ENCODE measurements around the gene PDSS1. TPM values are rescaled to one million over a fixed set of nuclear protein-coding genes. Genes with fewer than 3 reads are reported as not detected.

Gene PDSS1
- polyA plus RNA-seq, 1 donor (not counting 4 experiments of a cell fraction or from before 2014, with no cell fraction given), result 36.6 TPM

DNA sequence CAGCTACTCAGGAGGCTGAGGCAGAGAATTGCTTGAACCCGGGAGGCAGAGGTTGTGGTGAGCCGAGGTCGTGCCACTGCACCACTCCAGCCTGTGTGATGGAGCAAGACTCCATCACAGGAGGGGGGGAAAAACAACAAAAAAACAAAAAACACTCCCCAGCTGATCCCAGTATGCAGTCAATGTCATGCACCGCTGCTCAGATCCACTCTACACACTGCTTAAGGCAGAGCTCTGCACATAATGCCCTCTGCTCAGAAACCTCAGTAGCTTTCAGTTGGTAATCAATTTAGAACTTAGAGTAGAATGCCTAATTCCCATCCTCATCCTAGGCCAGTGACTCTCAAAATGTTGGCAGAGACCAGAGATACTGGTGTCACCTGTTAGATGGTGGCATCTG is 43.9 kb downstream of the PDSS1 start:
- H3K9me1 ChIP-seq (ENCODE audit: control insufficient read depth, extremely low read depth, insufficient read depth, low read length), result no peaks in the 10 kb centered on the region
- peaks cover 11 to 20% of the 10 kb centered on the region in 2 experiments for H3K36me3 ChIP-seq (ENCODE audit: control insufficient read depth in 2 of 2, extremely low read depth in 1 of 2, insufficient read depth in 2 of 2, low read length in 2 of 2)
- no peak overlapping the region for H3K4me2 ChIP-seq (ENCODE audit: control insufficient read depth, extremely low read depth, insufficient read depth, low read depth, low read length)
- H3K27ac ChIP-seq (ENCODE audit: control insufficient read depth, insufficient read depth, low read length), result no peak overlapping the region
- H3K4me3 ChIP-seq (ENCODE audit: control insufficient read depth in 2 of 3, extremely low read depth in 1 of 3, insufficient read depth in 2 of 3, low read depth in 1 of 3, low read length in 3 of 3), result no peak overlapping the region
- H4K20me1 ChIP-seq (ENCODE audit: control insufficient read depth, extremely low read depth, insufficient read depth, low read length), result no peaks in the 10 kb centered on the region
- no peaks in the 10 kb centered on the region for H3K79me2 ChIP-seq (ENCODE audit: control insufficient read depth, insufficient read depth, low read length)
- H3K4me1 ChIP-seq (ENCODE audit: control insufficient read depth, extremely low read depth, insufficient read depth, low read length), result no peaks in the 10 kb centered on the region
- no peak overlapping the region for H3K9ac ChIP-seq (ENCODE audit: control insufficient read depth, extremely low read depth, insufficient read depth, low read length)
- no peak for FAIRE-seq
- TF ChIP-seq, protein P1, sequence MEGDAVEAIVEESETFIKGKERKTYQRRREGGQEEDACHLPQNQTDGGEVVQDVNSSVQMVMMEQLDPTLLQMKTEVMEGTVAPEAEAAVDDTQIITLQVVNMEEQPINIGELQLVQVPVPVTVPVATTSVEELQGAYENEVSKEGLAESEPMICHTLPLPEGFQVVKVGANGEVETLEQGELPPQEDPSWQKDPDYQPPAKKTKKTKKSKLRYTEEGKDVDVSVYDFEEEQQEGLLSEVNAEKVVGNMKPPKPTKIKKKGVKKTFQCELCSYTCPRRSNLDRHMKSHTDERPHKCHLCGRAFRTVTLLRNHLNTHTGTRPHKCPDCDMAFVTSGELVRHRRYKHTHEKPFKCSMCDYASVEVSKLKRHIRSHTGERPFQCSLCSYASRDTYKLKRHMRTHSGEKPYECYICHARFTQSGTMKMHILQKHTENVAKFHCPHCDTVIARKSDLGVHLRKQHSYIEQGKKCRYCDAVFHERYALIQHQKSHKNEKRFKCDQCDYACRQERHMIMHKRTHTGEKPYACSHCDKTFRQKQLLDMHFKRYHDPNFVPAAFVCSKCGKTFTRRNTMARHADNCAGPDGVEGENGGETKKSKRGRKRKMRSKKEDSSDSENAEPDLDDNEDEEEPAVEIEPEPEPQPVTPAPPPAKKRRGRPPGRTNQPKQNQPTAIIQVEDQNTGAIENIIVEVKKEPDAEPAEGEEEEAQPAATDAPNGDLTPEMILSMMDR (optimal IDR thresholded peaks at IDR 0.05 in 1 of 3, IDR thresholded peaks at IDR 0.05 in 1 of 3, conservative IDR thresholded peaks at IDR 0.05 in 1 of 3; ENCODE audit: extremely low read depth in 1 of 3, insufficient read depth in 2 of 3, low read length in 3 of 3), result no peak
- TF ChIP-seq EZH2 (IDR thresholded peaks at IDR 0.05; ENCODE audit: low read length), result no peak
- no peak for DNase-seq (ENCODE audit: low read depth, low spot score)
- H3K9me3 ChIP-seq (ENCODE audit: control insufficient read depth, low read depth, low read length), result no peaks in the 10 kb centered on the region
- no peak overlapping the region for H2AFZ ChIP-seq (ENCODE audit: control insufficient read depth, low read length)
- dilution Hi-C loops (cut with MboI; ENCODE audit: extremely low pct_ligation_motif_present, low sequenced_read_pairs), result no loop called here
- no peaks in the 10 kb centered on the region for H3K27me3 ChIP-seq (ENCODE audit: control insufficient read depth, extremely low read depth, insufficient read depth, low read length)

DNA sequence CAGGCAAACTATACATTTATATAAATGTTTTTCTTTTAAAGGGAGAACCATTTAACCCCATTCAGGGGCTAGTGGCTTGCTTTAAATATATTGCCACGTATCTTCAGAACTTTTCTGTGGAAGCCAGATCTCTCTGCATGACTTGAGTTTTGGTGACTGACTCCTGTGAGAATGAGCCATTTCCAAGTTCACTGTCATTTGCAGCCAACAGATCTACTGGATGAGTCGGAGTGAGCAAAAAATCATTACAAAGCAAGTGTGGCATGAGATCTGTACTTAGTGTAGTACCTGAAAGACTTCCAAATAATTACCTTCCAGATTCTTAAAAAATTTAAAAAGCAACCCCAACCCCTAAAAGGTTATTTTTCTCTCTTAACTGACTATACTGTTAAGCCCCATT is 45.6 kb downstream of the PDSS1 start:
- no peak for FAIRE-seq
- Histone ChIP-seq H3K9ac (ENCODE audit: control insufficient read depth, extremely low read depth, insufficient read depth, low read length) (no peak overlapping the region), H3K4me2 (ENCODE audit: control insufficient read depth, extremely low read depth, insufficient read depth, low read depth, low read length) (no peak overlapping the region), H3K36me3 (ENCODE audit: control insufficient read depth in 2 of 2, extremely low read depth in 1 of 2, insufficient read depth in 2 of 2, low read length in 2 of 2) (peaks cover 6 to 18% of the 10 kb centered on the region in 2 experiments), H3K79me2 (ENCODE audit: control insufficient read depth, insufficient read depth, low read length) (no peaks in the 10 kb centered on the region), H4K20me1 (ENCODE audit: control insufficient read depth, extremely low read depth, insufficient read depth, low read length) (no peaks in the 10 kb centered on the region), H3K27me3 (ENCODE audit: control insufficient read depth, extremely low read depth, insufficient read depth, low read length) (no peaks in the 10 kb centered on the region), H3K4me1 (ENCODE audit: control insufficient read depth, extremely low read depth, insufficient read depth, low read length) (no peaks in the 10 kb centered on the region), H3K9me3 (ENCODE audit: control insufficient read depth, low read depth, low read length) (no peaks in the 10 kb centered on the region), H3K4me3 (ENCODE audit: control insufficient read depth in 2 of 3, extremely low read depth in 1 of 3, insufficient read depth in 2 of 3, low read depth in 1 of 3, low read length in 3 of 3) (no peak overlapping the region), H3K27ac (ENCODE audit: control insufficient read depth, insufficient read depth, low read length) (no peak overlapping the region), H2AFZ (ENCODE audit: control insufficient read depth, low read length) (no peak overlapping the region), H3K9me1 (ENCODE audit: control insufficient read depth, extremely low read depth, insufficient read depth, low read length) (no peaks in the 10 kb centered on the region)
- TF ChIP-seq, protein P1 (optimal IDR thresholded peaks at IDR 0.05 in 1 of 3, IDR thresholded peaks at IDR 0.05 in 1 of 3, conservative IDR thresholded peaks at IDR 0.05 in 1 of 3; ENCODE audit: extremely low read depth in 1 of 3, insufficient read depth in 2 of 3, low read length in 3 of 3), result no peak
- TF ChIP-seq EZH2 (IDR thresholded peaks at IDR 0.05; ENCODE audit: low read length), result no peak
- dilution Hi-C loops (cut with MboI; ENCODE audit: extremely low pct_ligation_motif_present, low sequenced_read_pairs), result no loop called here
- no peak for DNase-seq (ENCODE audit: low read depth, low spot score)
